Activated CD8-positive, alpha-beta memory T cell treated with anti-CD3 and anti-CD28 coated beads for 4 hours (primary cell): ENCODE data around the gene CD86.

Experiments
- DNase-seq, 2 donors: peaks; one replicate each; pipeline ENCODE4 v3.0.0-alpha.2; 2020; ENCODE audit warnings: low read depth in 2 of 2

Gene CD86

GRCh38 chr3:122060040-122060698 is 5.0 kb downstream of the CD86 start:
- no peak for DNase-seq

- DNase-seq = no peak
These were observed 8.7 kb downstream of the CD86 start for GRCh38 chr3:122063908-122064307.

- no peak for DNase-seq
These were observed 9.2 kb downstream of the CD86 start for GRCh38 chr3:122064326-122064725.

GRCh38 chr3:122066331-122067213 is 11.4 kb downstream of the CD86 start:
- no peak for DNase-seq

- DNase-seq = no peak
These were observed 12.0 kb downstream of the CD86 start for GRCh38 chr3:122067214-122067550.

GRCh38 chr3:122067588-122068240 is 12.6 kb downstream of the CD86 start:
- no peak for DNase-seq

- DNase-seq = no peak
These were observed 19.6 kb downstream of the CD86 start for GRCh38 chr3:122074621-122075265.

GRCh38 chr3:122076491-122077292 is 21.5 kb downstream of the CD86 start:
- DNase-seq = no peak

GRCh38 chr3:122077293-122078234 is 22.4 kb downstream of the CD86 start:
- DNase-seq = no peak

GRCh38 chr3:122078235-122078935 is 23.2 kb downstream of the CD86 start:
- no peak for DNase-seq

GRCh38 chr3:122079524-122080206 is 24.5 kb downstream of the CD86 start:
- DNase-seq = no peak

GRCh38 chr3:122080207-122080587 is 25.0 kb downstream of the CD86 start:
- no peak for DNase-seq

GRCh38 chr3:122081543-122082247 is 26.5 kb downstream of the CD86 start:
- no peak for DNase-seq

GRCh38 chr3:122082357-122082756 is 27.2 kb downstream of the CD86 start:
- DNase-seq = no peak

- DNase-seq = no peak
These were observed 29.6 kb downstream of the CD86 start for GRCh38 chr3:122084799-122085198.

- DNase-seq = no peak
These were observed 30.5 kb downstream of the CD86 start for GRCh38 chr3:122085673-122086072.

- no peak for DNase-seq
These were observed 33.4 kb downstream of the CD86 start for GRCh38 chr3:122088531-122088930.

GRCh38 chr3:122091602-122092295 is 36.6 kb downstream of the CD86 start:
- DNase-seq = no peak
